Measurements from ENCODE around the gene ZNF14. TPM values are rescaled to one million over a fixed set of nuclear protein-coding genes. Genes with fewer than 3 reads are reported as not detected.

Gene ZNF14
- total and polyA plus RNA-seq, 2 of the 13 experiments (the other 11 are each of a cell fraction or from before 2014, with no cell fraction given) = 1.9 to 6.2 TPM

- TF ChIP-seq CAMTA2 (CRISPR knock-in tag; IDR thresholded peaks at IDR 0.05; ENCODE audit: borderline replicate concordance) = no peak
- TF ChIP-seq, protein P1, sequence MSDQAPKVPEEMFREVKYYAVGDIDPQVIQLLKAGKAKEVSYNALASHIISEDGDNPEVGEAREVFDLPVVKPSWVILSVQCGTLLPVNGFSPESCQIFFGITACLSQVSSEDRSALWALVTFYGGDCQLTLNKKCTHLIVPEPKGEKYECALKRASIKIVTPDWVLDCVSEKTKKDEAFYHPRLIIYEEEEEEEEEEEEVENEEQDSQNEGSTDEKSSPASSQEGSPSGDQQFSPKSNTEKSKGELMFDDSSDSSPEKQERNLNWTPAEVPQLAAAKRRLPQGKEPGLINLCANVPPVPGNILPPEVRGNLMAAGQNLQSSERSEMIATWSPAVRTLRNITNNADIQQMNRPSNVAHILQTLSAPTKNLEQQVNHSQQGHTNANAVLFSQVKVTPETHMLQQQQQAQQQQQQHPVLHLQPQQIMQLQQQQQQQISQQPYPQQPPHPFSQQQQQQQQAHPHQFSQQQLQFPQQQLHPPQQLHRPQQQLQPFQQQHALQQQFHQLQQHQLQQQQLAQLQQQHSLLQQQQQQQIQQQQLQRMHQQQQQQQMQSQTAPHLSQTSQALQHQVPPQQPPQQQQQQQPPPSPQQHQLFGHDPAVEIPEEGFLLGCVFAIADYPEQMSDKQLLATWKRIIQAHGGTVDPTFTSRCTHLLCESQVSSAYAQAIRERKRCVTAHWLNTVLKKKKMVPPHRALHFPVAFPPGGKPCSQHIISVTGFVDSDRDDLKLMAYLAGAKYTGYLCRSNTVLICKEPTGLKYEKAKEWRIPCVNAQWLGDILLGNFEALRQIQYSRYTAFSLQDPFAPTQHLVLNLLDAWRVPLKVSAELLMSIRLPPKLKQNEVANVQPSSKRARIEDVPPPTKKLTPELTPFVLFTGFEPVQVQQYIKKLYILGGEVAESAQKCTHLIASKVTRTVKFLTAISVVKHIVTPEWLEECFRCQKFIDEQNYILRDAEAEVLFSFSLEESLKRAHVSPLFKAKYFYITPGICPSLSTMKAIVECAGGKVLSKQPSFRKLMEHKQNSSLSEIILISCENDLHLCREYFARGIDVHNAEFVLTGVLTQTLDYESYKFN (CRISPR knock-in tag; conservative IDR thresholded peaks at IDR 0.05) = peak; percentile 45
- no peak for TF ChIP-seq KLF9 (CRISPR knock-in tag; IDR thresholded peaks at IDR 0.05; ENCODE audit: low read depth)
- TF ChIP-seq IKZF5 (CRISPR knock-in tag; IDR thresholded peaks at IDR 0.05) = peak; percentile 77; the same call in 1 of the 2 replicates
- TF ChIP-seq ZSCAN21 (CRISPR knock-in tag; IDR thresholded peaks at IDR 0.05; ENCODE audit: borderline replicate concordance) = peak; percentile 24; the same call in 1 of the 2 replicates
- TF ChIP-seq ZNF891 (CRISPR knock-in tag; IDR thresholded peaks at IDR 0.05) = no peak; the same call in 1 of the 2 replicates
- TF ChIP-seq ERF (CRISPR knock-in tag; IDR thresholded peaks at IDR 0.05) = peak; percentile 63; the same call in 1 of the 2 replicates
- TF ChIP-seq SRF (IDR thresholded peaks at IDR 0.05; ENCODE audit: low read depth, low read length) = no peak
- TF ChIP-seq, protein P2, sequence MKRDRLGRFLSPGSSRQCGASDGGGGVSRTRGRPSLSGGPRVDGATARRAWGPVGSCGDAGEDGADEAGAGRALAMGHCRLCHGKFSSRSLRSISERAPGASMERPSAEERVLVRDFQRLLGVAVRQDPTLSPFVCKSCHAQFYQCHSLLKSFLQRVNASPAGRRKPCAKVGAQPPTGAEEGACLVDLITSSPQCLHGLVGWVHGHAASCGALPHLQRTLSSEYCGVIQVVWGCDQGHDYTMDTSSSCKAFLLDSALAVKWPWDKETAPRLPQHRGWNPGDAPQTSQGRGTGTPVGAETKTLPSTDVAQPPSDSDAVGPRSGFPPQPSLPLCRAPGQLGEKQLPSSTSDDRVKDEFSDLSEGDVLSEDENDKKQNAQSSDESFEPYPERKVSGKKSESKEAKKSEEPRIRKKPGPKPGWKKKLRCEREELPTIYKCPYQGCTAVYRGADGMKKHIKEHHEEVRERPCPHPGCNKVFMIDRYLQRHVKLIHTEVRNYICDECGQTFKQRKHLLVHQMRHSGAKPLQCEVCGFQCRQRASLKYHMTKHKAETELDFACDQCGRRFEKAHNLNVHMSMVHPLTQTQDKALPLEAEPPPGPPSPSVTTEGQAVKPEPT (CRISPR knock-in tag; IDR thresholded peaks at IDR 0.05; ENCODE audit: low read depth) = no peak
- TF ChIP-seq ZNF550 (CRISPR knock-in tag; IDR thresholded peaks at IDR 0.05; ENCODE audit: borderline replicate concordance) = no peak
- peak; percentile 22; the same call in 1 of the 2 replicates for TF ChIP-seq ZNF225 (CRISPR knock-in tag; IDR thresholded peaks at IDR 0.05)
- no peak for TF ChIP-seq THYN1 (CRISPR knock-in tag; IDR thresholded peaks at IDR 0.05; ENCODE audit: borderline replicate concordance, low read depth)
- TF ChIP-seq ESRRA (CRISPR knock-in tag; IDR thresholded peaks at IDR 0.05; ENCODE audit: low read depth) = peak; percentile 39; the same call in 1 of the 2 replicates
- TF ChIP-seq ADNP (CRISPR knock-in tag; IDR thresholded peaks at IDR 0.05) = no peak
- TF ChIP-seq POLR2A (IDR thresholded peaks at IDR 0.05; ENCODE audit: insufficient read depth in 1 of 2, low read depth in 2 of 2, low read length in 2 of 2) = peak; percentile 66 to 83
- no peak for TF ChIP-seq ZNF740 (CRISPR knock-in tag; IDR thresholded peaks at IDR 0.05)
- peak; percentile 62 for TF ChIP-seq ISL2 (CRISPR knock-in tag; IDR thresholded peaks at IDR 0.05)
- TF ChIP-seq, protein P3, sequence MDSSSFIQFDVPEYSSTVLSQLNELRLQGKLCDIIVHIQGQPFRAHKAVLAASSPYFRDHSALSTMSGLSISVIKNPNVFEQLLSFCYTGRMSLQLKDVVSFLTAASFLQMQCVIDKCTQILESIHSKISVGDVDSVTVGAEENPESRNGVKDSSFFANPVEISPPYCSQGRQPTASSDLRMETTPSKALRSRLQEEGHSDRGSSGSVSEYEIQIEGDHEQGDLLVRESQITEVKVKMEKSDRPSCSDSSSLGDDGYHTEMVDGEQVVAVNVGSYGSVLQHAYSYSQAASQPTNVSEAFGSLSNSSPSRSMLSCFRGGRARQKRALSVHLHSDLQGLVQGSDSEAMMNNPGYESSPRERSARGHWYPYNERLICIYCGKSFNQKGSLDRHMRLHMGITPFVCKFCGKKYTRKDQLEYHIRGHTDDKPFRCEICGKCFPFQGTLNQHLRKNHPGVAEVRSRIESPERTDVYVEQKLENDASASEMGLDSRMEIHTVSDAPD (CRISPR knock-in tag; IDR thresholded peaks at IDR 0.05) = peak; percentile 78; the same call in 1 of the 2 replicates
These were observed 43.5 kb upstream of the ZNF14 start (continued) for GRCh38 chr19:19776206-19777008.
